ENCODE measurements around the gene UACA. TPM values are rescaled to one million over a fixed set of nuclear protein-coding genes. Genes with fewer than 3 reads are reported as not detected.
A peak's percentile ranks its signal among the peaks of the same experiment; 100 is the strongest.

UACA gene
- total RNA-seq, 1 donor from 2014 or later, result 78.0 TPM

DNA sequence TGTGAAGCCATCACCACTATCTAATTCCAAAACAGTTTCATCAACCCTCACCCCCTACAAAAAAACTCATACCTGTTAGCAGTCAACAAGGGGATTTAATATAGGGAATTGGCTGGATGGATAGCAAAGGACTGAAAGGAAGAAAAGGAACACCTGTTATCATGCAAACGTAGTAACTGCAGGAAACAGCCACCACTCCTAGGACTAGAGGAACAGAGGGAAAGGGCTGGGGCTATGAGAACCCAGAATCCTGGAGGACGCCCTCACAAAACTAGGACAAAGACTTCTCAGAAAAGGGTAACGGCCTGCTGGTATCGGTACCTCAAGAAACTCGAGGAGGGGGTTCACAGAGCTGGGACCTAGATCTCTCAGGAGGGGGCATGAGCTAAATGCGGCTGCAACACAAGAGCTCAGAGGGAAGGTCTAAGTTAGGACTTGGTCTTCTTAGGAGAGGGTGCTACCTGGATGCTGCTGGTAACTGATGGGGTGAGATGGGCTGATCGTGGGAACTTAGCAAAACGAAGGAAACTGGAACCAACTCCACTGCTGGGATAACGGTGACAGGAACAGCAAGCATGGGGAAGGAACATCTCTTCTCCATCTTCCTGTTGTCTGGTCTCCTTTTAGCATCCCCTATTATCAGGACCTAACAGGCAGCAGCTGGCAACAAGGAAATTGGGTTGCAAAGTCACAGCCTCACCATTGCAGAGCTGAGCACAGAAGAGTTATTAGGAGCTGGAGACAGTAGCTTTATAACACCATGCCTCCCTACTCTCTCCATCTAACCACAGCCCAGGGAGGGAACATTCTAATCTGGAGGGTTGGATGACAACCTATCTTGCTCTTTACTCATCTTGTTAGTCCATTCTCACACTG is 147.7 kb downstream of the UACA start:
- intact Hi-C loops (cut with DNase I), result no loop called here
- no peak for DNase-seq (ENCODE audit: low spot score)

GRCh38 chr15:70614221-70614620 is 149.1 kb downstream of the UACA start:
- no peak for DNase-seq (ENCODE audit: low spot score)
- intact Hi-C loops (cut with DNase I), result no loop called here

DNA sequence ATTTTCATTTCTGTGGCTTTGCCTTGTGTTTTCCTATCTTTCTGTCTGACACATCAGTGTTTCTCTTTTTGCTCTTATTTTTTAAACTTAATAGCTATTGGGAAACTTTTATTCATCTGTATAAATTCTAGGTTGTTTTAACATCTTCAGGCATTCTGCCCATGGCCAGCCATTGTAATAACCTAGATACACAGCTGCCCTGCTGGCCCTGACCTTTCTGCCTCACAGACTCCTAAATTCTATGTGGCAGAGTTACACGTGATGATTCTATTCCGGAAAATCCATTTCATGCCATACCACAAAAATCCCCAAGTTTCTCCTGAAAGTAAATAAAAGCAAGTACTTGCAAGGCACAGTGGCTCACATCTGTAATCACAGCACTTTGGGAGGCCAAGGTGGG is 150.1 kb downstream of the UACA start:
- intact Hi-C loops (cut with DNase I), result no loop called here
- no peak for DNase-seq (ENCODE audit: low spot score)

GRCh38 chr15:70611286-70611685 is 152.1 kb downstream of the UACA start:
- intact Hi-C loops (cut with DNase I), result no loop called here
- no peak for DNase-seq (ENCODE audit: low spot score)

GRCh38 chr15:70610541-70610940 is 152.8 kb downstream of the UACA start:
- intact Hi-C loops (cut with DNase I), result no loop called here
- DNase-seq (ENCODE audit: low spot score), result no peak

GRCh38 chr15:70609889-70610288 is 153.5 kb downstream of the UACA start:
- intact Hi-C loops (cut with DNase I), result no loop called here
- DNase-seq (ENCODE audit: low spot score), result no peak

- no peak for DNase-seq (ENCODE audit: low spot score)
- intact Hi-C loops (cut with DNase I), result no loop called here
Measured at GRCh38 chr15:70608144-70608543, 155.2 kb downstream of the UACA start.

DNA sequence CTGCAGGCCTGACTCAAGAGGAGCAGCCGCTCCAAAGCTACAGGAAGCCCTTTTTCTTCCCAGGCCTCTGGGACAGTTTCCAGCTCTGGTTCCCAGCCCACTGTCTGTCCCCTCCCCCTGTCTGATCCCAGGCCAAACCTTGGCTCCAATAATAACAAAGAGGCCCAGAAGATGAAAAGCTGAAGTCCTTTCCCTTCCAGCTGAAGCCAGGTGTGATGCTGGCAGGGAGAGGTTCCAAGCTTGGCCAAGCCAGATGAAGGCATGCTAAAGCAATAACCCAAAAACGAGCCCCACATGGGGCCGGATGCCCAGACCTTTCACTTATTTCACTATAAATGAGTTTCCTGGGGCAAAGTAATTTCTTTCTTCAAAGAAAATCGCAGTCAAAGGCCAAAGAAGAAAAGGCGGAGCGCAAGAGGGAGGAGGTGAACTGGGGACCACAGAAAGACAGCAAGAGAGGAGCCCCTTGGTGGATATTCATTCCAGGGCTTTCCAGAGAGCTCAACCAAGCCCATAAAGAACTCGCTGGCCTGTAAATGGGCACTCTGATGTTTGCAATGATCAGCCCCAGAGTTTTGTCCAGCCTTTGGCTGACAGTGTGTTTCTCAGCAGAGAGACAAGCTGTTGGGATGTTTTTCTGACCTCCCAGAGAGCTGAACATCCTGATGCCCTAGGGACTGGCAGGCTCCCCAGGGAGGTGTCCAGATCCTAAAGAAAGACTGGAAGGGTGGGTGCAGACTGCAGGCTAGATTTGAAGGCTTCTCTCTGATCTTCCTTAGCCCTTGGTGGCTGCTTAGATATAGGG is 157.6 kb downstream of the UACA start:
- intact Hi-C loops (cut with DNase I), result no loop called here
- peak; percentile 86 for DNase-seq (ENCODE audit: low spot score)

DNA sequence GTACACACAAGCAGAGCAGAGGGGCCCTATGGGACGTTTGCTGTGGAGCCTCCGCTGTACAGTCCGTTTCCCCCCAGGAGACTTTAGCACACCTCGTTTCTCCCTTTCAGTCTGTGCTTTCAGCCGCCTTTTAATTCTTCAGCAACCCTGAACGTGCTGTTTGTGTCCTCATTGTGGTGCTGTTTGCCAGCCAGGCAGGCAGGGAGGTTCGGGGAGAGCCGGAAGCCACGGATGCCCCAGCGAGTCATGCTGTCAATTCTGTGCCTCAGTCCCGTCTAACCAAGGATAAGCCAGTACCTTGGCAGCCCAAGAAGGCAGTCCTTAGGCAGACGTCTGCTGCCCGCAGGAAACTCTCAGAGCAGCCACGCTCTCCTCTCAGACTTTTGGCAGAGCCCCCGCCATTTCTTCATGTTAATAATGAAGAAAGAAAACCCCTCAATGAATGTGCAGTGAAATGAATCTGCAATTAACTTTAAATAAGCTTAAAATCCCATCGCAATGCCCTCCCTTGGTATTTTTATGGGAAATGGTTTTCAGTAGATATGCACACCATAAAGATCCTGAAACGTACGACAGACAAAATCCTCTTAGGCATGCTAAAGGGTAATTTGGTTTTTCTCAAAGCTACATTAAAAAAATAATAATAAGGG is 158.6 kb downstream of the UACA start:
- no peak for DNase-seq (ENCODE audit: low spot score)
- intact Hi-C loops (cut with DNase I), result no loop called here

Other genes starting within 250 kb of the UACA start
- gene LARP6, start 90.6 kb upstream of the UACA start, total RNA-seq, result 37.8 TPM
- gene THAP10, start 128.9 kb upstream of the UACA start, total RNA-seq, result 3.5 TPM
- 83.2 TPM for gene LRRC49, start 129.3 kb upstream of the UACA start, total RNA-seq

All from cardiac septum (tissue), 1 donor.